Prostate gland (tissue), 2 donors: ENCODE data around the gene DCST2.

Source experiments
- CTCF ChIP-seq, 4 experiments: fragments of 200-600 bp in 2 of 4; fragments of 450-650 bp in 2 of 4; sonication (generic) in 2 of 4; IDR thresholded peaks; 1 replicate in 3 of 4; 2 replicates in 1 of 4; pipeline ENCODE4 v1.5.1; 2016 to 2019; ENCODE audit warnings: antibody characterized with exemption in 4 of 4, mild to moderate bottlenecking in 2 of 4, moderate library complexity in 2 of 4
- POLR2A ChIP-seq: fragments of 450-650 bp; IDR thresholded peaks from one replicate; pipeline ENCODE4 v1.6.1; 2016; ENCODE audit warnings: antibody characterized with exemption, mild to moderate bottlenecking
- POLR2AphosphoS5 ChIP-seq: sonication (generic); formaldehyde crosslinking; IDR thresholded peaks from one replicate; pipeline ENCODE4 v1.6.1; 2017; ENCODE audit warnings: antibody characterized with exemption

GRCh38 chr1:155013632-155014031 is 19.9 kb downstream of the DCST2 start:
- TF ChIP-seq CTCF (IDR thresholded peaks at IDR 0.05) (no peak), POLR2A (no peak), POLR2AphosphoS5 (no peak)
